ENCODE measurements around the gene PCDHA1. TPM values are rescaled to one million over a fixed set of nuclear protein-coding genes. Genes with fewer than 3 reads are reported as not detected.
"Not testable (repeated sequence)": the region's sequence is repeated elsewhere in the genome, so short reads cannot be mapped to it uniquely, and the experiment has no call there.

Gene PCDHA1
- total RNA-seq, 1 donor from 2014 or later = not detected

GRCh38 chr5:140801494-140801841 lies 15.5 kb downstream of the PCDHA1 start:
- TF ChIP-seq CTCF (conservative IDR thresholded peaks at IDR 0.05) = peak; percentile 19
- Mint-ChIP-seq H3K27ac (ENCODE audit: unreplicated experiment) (no peak overlapping the region), H3K9me3 (peaks cover 17% of the 10 kb centered on the region), H3K36me3 (ENCODE audit: low read depth) (peaks cover 37% of the 10 kb centered on the region), H3K27me3 (ENCODE audit: low read depth) (no peaks in the 10 kb centered on the region), H3K4me3 (no peak overlapping the region), H3K4me1 (peaks cover 4% of the 10 kb centered on the region)
- DNase-seq (ENCODE audit: low read depth, low spot score) = no peak

DNA sequence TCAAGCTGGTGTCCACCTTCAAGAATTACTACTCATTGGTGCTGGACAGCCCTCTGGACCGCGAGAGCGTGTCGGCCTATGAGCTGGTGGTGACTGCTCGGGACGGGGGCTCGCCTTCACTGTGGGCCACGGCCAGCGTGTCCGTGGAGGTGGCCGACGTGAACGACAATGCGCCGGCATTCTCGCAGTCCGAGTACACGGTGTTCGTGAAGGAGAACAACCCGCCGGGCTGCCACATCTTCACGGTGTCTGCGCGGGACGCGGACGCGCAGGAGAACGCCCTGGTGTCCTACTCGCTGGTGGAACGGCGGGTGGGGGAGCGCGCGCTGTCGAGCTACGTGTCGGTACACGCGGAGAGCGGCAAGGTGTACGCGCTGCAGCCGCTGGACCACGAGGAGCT lies 16.4 kb downstream of the PCDHA1 start:
- Mint-ChIP-seq H3K9me3 (peaks cover 19% of the 10 kb centered on the region), H3K36me3 (ENCODE audit: low read depth) (peaks cover 39% of the 10 kb centered on the region)
- H3K27me3 Mint-ChIP-seq (ENCODE audit: low read depth); H3K27ac Mint-ChIP-seq (ENCODE audit: unreplicated experiment); H3K4me1 Mint-ChIP-seq; H3K4me3 Mint-ChIP-seq; DNase-seq (ENCODE audit: low read depth, low spot score): not testable (repeated sequence)

- Mint-ChIP-seq H3K4me1 (peaks cover 13% of the 10 kb centered on the region), H3K4me3 (no peak overlapping the region), H3K9me3 (peaks cover 20% of the 10 kb centered on the region)
Measured at GRCh38 chr5:140802781-140803271, 16.9 kb downstream of the PCDHA1 start.

GRCh38 chr5:140806834-140807775 lies 21.2 kb downstream of the PCDHA1 start, which contains the start of gene PCDHA4:
Gene PCDHA4 (plus strand): TSS chr5:140807068.
- H3K4me3 Mint-ChIP-seq = peak within 1 kb of the TSS; percentile 90
- peak within 1 kb of the TSS; percentile 90 for H3K27ac Mint-ChIP-seq (ENCODE audit: unreplicated experiment)
- H3K4me1 Mint-ChIP-seq = peaks cover 16% of the 10 kb centered on the region
- peak; percentile 73 for TF ChIP-seq CTCF (conservative IDR thresholded peaks at IDR 0.05)
- peak; percentile 69 for DNase-seq (ENCODE audit: low read depth, low spot score)
- no peaks in the 10 kb centered on the region for H3K27me3 Mint-ChIP-seq (ENCODE audit: low read depth)
- peaks cover 21% of the 10 kb centered on the region for H3K9me3 Mint-ChIP-seq
- peaks cover 49% of the 10 kb centered on the region for H3K36me3 Mint-ChIP-seq (ENCODE audit: low read depth)

More at GRCh38 chr5:140802781-140803271, 16.9 kb downstream of the PCDHA1 start:
- TF ChIP-seq CTCF (conservative IDR thresholded peaks at IDR 0.05) = no peak
- peaks cover 42% of the 10 kb centered on the region for H3K36me3 Mint-ChIP-seq (ENCODE audit: low read depth)
- no peak overlapping the region for H3K27ac Mint-ChIP-seq (ENCODE audit: unreplicated experiment)
- no peaks in the 10 kb centered on the region for H3K27me3 Mint-ChIP-seq (ENCODE audit: low read depth)
- no peak for DNase-seq (ENCODE audit: low read depth, low spot score)

- DNase-seq (ENCODE audit: low read depth, low spot score); H3K27ac Mint-ChIP-seq (ENCODE audit: unreplicated experiment); H3K27me3 Mint-ChIP-seq (ENCODE audit: low read depth): not testable (repeated sequence)
- Mint-ChIP-seq H3K36me3 (ENCODE audit: low read depth) (peaks cover 58% of the 10 kb centered on the region), H3K4me1 (peaks cover 16% of the 10 kb centered on the region), H3K9me3 (peaks cover 26% of the 10 kb centered on the region), H3K4me3 (peak overlapping the region; percentile 90)
Measured at GRCh38 chr5:140808241-140808888, 22.4 kb downstream of the PCDHA1 start.

DNA sequence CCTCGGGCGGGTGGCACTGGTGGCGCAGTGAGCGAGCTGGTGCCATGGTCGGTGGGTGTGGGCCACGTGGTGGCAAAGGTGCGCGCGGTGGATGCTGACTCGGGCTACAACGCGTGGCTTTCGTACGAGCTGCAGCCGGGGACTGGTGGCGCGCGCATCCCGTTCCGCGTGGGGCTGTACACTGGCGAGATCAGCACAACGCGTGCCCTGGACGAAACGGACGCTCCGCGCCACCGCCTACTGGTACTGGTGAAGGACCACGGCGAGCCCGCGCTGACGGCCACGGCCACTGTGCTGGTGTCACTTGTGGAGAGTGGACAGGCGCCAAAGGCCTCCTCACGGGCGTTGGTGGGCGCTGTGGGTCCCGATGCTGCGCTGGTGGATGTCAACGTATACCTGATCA lies 22.9 kb downstream of the PCDHA1 start:
- no peak for DNase-seq (ENCODE audit: low read depth, low spot score)
- no peak for TF ChIP-seq CTCF (conservative IDR thresholded peaks at IDR 0.05)
- H3K27me3 Mint-ChIP-seq (ENCODE audit: low read depth) = no peaks in the 10 kb centered on the region
- H3K4me1 Mint-ChIP-seq = peaks cover 16% of the 10 kb centered on the region
- H3K9me3 Mint-ChIP-seq = peaks cover 22% of the 10 kb centered on the region
- H3K27ac Mint-ChIP-seq (ENCODE audit: unreplicated experiment) = no peak overlapping the region
- no peak overlapping the region for H3K4me3 Mint-ChIP-seq
- peaks cover 54% of the 10 kb centered on the region for H3K36me3 Mint-ChIP-seq (ENCODE audit: low read depth)

All from neural crest cell (in vitro differentiated cells).